Activated CD8-positive, alpha-beta T cell treated with anti-CD3 and anti-CD28 coated beads for 36 hours (primary cell): Measurements from ENCODE around the gene MORC1. TPM values are rescaled to one million over a fixed set of nuclear protein-coding genes. Genes with fewer than 3 reads are reported as not detected.

Experiments
- ATAC-seq: fragments of 200-7000 bp; cut with Tn5 transposase; one replicate; pipeline ENCODE4 v1.10.0; 2021; ENCODE audit warnings: mild to moderate bottlenecking, moderate library complexity
- CTCF ChIA-PET: fragments of 350-600 bp; sonication (Branson Sonifier 250); formaldehyde crosslinking; loops from one replicate; lab custom pipeline; 2021; ENCODE audit warnings: antibody characterized with exemption; lab: Charles Lee
- POLR2A ChIA-PET: fragments of 350-600 bp; sonication (Branson Sonifier 250); formaldehyde crosslinking; loops from one replicate; lab custom pipeline; 2021; ENCODE audit warnings: antibody characterized with exemption; lab: Charles Lee
- DNase-seq: peaks from one replicate; pipeline ENCODE4 v3.0.0-alpha.2; 2020
- H3K27ac Mint-ChIP-seq: one replicate; pipeline ENCODE4 v1.8.0; 2021; ENCODE audit warnings: mild to moderate bottlenecking, mixed read lengths
- H3K27me3 Mint-ChIP-seq: one replicate; pipeline ENCODE4 v1.8.0; 2021; ENCODE audit warnings: mixed read lengths
- H3K36me3 Mint-ChIP-seq: one replicate; pipeline ENCODE4 v1.8.0; 2021; ENCODE audit warnings: low read depth, mixed read lengths
- H3K4me1 Mint-ChIP-seq: one replicate; pipeline ENCODE4 v1.8.0; 2021; ENCODE audit warnings: low read depth, mixed read lengths
- H3K4me3 Mint-ChIP-seq: one replicate; pipeline ENCODE4 v1.8.0; 2021; ENCODE audit warnings: mild to moderate bottlenecking, moderate library complexity, mixed read lengths
- H3K9me3 Mint-ChIP-seq: one replicate; pipeline ENCODE4 v1.8.0; 2021; ENCODE audit warnings: mixed read lengths
- CTCF ChIP-seq: fragments of 200-600 bp; IDR thresholded peaks from one replicate; pipeline ENCODE4 v1.8.0; 2022; ENCODE audit warnings: antibody characterized with exemption, mild to moderate bottlenecking
- intact Hi-C: fragments of 100-400 bp; cut with micrococcal nuclease; formaldehyde crosslinking; loops from one replicate; pipeline ENCODE4 v1.10.0; 2022
- total RNA-seq, 2 experiments: library from RNA; stranded (reverse); gene quantifications; one replicate each; pipeline ENCODE4 v1.2.3, GENCODE V29; 2021

MORC1 gene
- total RNA-seq, 2 experiments from 2014 or later: not detected

- DNase-seq: no peak
- CTCF ChIA-PET: interaction anchor here (0.8 to 0.9 kb wide), 2 partner anchors 22 to 73 kb away, joined by 3 to 4 read pairs; no protein-coding TSS in a partner anchor
Measured at GRCh38 chr3:109045271-109046040, 72.5 kb downstream of the MORC1 start.

GRCh38 chr3:109035082-109035481, 82.9 kb downstream of the MORC1 start:
- Mint-ChIP-seq H3K4me3 (no peak overlapping the region), H3K27ac (no peak overlapping the region), H3K27me3 (peaks cover 18% of the 10 kb centered on the region), H3K36me3 (no peaks in the 10 kb centered on the region), H3K4me1 (no peaks in the 10 kb centered on the region), H3K9me3 (no peaks in the 10 kb centered on the region)
- ChIA-PET POLR2A (no interaction called here), CTCF (interaction anchor here (2.1 kb wide), 1 partner anchor 12 kb away, joined by 11 read pairs; no protein-coding TSS in a partner anchor)
- DNase-seq (no peak), ATAC-seq (no peak)
- intact Hi-C loops: no loop called here
- no peak for TF ChIP-seq CTCF

More at GRCh38 chr3:109045271-109046040, 72.5 kb downstream of the MORC1 start:
- intact Hi-C loops: no loop called here
- no peaks in the 10 kb centered on the region for H3K9me3 Mint-ChIP-seq
- TF ChIP-seq CTCF: no peak
- POLR2A ChIA-PET: no interaction called here
- H3K27ac Mint-ChIP-seq: no peak overlapping the region
- no peak for ATAC-seq
- no peaks in the 10 kb centered on the region for H3K27me3 Mint-ChIP-seq
- H3K4me1 Mint-ChIP-seq: no peaks in the 10 kb centered on the region
- H3K36me3 Mint-ChIP-seq: no peaks in the 10 kb centered on the region
- no peak overlapping the region for H3K4me3 Mint-ChIP-seq

GRCh38 chr3:109033000-109033660, 84.8 kb downstream of the MORC1 start:
- DNase-seq (no peak), ATAC-seq (no peak)
- intact Hi-C loops: no loop called here
- Mint-ChIP-seq H3K36me3 (no peaks in the 10 kb centered on the region), H3K4me1 (no peaks in the 10 kb centered on the region), H3K4me3 (no peak overlapping the region), H3K27ac (no peak overlapping the region), H3K9me3 (no peaks in the 10 kb centered on the region), H3K27me3 (peaks cover 8% of the 10 kb centered on the region)
- ChIA-PET POLR2A (no interaction called here), CTCF (interaction anchor here (1.2 to 2.1 kb wide), 2 partner anchors 9 to 10 kb away, joined by 10 to 11 read pairs; no protein-coding TSS in a partner anchor)
- no peak for TF ChIP-seq CTCF

GRCh38 chr3:109028753-109029152, 89.2 kb downstream of the MORC1 start:
- Mint-ChIP-seq H3K9me3 (no peaks in the 10 kb centered on the region), H3K27me3 (peaks cover 2% of the 10 kb centered on the region), H3K27ac (no peak overlapping the region), H3K36me3 (no peaks in the 10 kb centered on the region), H3K4me3 (no peak overlapping the region), H3K4me1 (no peaks in the 10 kb centered on the region)
- no peak for TF ChIP-seq CTCF
- no peak for DNase-seq
- ATAC-seq: no peak
- ChIA-PET POLR2A (no interaction called here), CTCF (no interaction called here)
- intact Hi-C loops: no loop called here

GRCh38 chr3:109026821-109027220, 91.1 kb downstream of the MORC1 start:
- Mint-ChIP-seq H3K27ac (no peak overlapping the region), H3K27me3 (no peaks in the 10 kb centered on the region), H3K9me3 (no peaks in the 10 kb centered on the region), H3K4me1 (no peaks in the 10 kb centered on the region), H3K36me3 (no peaks in the 10 kb centered on the region), H3K4me3 (no peak overlapping the region)
- intact Hi-C loops: no loop called here
- ChIA-PET CTCF (interaction anchor here (0.6 to 5.7 kb wide), 7 partner anchors 8 to 112 kb away, joined by 3 to 61 read pairs (median 4); no protein-coding TSS in a partner anchor), POLR2A (no interaction called here)
- no peak for ATAC-seq
- DNase-seq: no peak
- TF ChIP-seq CTCF: no peak
